ENCODE measurements around the gene MEGF11.

DNA sequence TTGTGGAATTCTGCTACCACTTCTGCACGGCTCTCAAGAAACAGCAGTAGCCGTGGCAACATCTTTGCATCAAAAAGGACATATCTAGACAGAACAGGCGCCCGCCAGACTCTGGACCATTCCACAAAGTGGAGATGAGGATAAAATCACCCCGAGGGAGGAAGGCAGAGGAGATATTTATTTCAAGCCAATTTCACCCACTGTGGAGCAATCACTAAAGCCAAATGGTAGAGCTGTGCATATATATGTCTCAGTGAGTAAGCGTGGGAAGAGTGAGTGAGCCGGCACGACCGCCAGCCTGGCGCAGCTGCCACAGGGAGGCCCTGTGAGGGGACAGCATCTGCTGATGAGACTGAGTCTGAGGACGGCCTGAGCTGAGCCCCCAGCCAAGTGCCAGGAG lies 111.3 kb downstream of the MEGF11 start:
- TF ChIP-seq, protein P1, sequence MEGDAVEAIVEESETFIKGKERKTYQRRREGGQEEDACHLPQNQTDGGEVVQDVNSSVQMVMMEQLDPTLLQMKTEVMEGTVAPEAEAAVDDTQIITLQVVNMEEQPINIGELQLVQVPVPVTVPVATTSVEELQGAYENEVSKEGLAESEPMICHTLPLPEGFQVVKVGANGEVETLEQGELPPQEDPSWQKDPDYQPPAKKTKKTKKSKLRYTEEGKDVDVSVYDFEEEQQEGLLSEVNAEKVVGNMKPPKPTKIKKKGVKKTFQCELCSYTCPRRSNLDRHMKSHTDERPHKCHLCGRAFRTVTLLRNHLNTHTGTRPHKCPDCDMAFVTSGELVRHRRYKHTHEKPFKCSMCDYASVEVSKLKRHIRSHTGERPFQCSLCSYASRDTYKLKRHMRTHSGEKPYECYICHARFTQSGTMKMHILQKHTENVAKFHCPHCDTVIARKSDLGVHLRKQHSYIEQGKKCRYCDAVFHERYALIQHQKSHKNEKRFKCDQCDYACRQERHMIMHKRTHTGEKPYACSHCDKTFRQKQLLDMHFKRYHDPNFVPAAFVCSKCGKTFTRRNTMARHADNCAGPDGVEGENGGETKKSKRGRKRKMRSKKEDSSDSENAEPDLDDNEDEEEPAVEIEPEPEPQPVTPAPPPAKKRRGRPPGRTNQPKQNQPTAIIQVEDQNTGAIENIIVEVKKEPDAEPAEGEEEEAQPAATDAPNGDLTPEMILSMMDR (IDR thresholded peaks at IDR 0.05) = no peak
- TF ChIP-seq POLR2A (IDR thresholded peaks at IDR 0.05) (no peak), POLR2AphosphoS5 (IDR thresholded peaks at IDR 0.05; ENCODE audit: insufficient read depth in 1 of 2, low read depth in 1 of 2) (no peak)
